NCI-H226 (cell line): ENCODE results near the gene ARHGAP42.
"Not testable (repeated sequence)": the region's sequence is repeated elsewhere in the genome, so short reads cannot be mapped to it uniquely, and the experiment has no call there.

Experiments used
- DNase-seq: peaks from one replicate; pipeline ENCODE4 v3.0.0-alpha.2; 2015

The ARHGAP42 gene

DNA sequence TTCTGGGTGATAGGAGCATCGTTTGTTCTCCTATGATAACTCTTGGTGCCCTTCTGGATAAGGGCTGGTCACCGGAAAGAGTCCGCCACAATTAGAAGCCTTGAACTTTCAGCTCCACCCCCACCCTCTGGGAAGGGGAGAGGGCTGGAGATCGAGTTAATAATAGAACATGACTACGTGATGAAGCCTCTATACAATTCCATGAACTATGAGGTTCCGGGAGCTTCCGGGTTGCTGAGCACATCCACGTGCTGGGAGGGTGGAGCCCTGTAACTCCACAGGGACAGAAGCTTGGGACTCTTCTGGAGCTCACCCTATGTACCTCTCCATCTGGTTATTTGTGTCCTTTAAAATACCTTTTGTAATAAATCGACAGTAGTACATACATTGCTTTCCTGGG, 40.3 kb downstream of the ARHGAP42 start:
- DNase-seq, result no peak

DNA sequence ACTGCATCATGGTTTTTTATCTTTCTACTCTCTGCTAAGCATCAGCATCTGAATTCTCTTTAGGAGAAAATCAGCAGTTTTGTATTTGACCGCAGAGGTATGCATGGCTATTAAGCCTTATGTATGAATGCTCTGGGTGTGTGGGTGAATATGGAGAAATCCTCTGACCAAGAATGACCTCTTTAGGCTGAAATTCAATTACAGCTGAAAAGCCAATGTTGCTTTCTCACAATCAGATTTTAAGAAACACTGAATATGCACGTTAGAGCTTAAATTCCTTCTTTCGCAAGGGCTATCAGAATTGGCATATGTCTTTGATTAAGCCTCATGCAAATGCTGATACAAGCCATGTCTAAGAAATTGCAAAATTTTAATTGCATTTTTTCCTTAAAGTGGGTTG, 43.2 kb downstream of the ARHGAP42 start:
- DNase-seq, result no peak

DNA sequence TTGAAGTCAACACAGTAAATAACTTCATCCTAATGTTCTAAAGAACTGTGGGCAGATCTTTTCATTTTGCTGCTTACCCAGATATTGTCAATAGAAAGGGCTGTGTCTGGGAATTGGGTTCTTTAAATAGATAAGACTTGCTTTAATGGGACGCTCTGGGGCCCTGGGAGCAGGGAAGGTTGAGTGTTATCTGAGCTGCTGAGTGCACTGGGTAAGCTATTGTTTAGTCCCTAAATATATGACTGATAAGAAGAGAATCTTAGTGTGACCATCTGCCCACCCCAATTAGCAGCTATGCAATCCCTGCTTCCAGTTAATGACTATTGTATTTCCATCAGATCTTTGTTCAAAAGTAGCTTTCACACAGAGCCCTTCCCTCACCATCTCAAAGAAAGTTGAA, 44.4 kb downstream of the ARHGAP42 start:
- DNase-seq, result no peak

DNA sequence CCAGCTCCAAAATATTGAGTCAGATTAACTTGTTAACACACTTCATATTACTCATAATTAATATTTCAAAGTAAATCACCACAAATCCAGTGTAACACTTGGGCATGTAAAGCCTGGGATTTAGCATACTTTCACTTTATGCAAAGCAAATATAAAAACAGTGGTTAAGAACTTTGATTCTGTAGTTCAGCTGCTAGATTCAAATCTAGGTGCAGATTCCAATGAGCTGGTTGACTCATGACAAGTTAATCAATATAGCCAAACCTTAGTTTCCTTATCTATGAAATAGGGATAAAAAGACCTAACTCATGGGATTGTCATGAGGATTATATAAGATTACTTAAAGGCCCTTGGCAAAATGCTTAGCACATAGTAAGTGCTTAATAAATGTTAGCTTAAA, 45.9 kb downstream of the ARHGAP42 start:
- DNase-seq, result no peak

DNA sequence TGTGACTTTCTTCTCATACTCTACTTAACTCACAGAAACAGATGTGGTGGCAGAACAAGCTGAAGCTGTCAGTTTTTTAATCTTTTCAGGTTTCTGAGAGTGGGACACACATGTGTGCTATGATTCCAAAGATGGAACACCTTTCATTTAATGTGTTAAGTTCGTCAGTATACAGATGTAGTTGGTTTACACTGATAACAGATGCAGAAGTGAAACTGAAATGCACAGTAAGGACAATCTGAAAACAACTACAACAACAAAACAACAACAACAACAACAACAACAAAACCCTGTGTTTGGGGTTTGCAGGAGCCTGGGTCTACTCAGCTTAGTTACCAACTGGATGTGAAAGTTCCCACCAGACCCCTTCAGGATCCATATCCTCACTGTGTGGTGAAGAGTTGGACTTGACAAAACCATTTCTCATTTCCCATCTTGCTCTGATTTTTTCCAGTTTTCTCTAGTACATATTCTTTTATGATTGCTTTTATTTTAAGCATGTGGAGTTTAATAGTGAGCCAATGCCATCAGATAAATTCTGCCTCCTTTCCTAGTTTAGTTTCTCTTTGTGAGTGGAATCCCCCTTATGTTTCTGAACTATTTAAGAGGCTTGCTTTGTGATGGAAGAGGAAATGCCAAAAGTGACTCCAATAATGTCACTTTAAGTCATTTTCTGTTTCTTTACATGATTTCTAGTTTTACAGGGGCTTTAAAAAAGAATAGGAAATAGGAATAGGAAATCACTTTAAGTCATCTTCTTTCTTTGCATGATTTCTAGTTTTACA, 47.8 kb downstream of the ARHGAP42 start:
- DNase-seq, result no peak

DNA sequence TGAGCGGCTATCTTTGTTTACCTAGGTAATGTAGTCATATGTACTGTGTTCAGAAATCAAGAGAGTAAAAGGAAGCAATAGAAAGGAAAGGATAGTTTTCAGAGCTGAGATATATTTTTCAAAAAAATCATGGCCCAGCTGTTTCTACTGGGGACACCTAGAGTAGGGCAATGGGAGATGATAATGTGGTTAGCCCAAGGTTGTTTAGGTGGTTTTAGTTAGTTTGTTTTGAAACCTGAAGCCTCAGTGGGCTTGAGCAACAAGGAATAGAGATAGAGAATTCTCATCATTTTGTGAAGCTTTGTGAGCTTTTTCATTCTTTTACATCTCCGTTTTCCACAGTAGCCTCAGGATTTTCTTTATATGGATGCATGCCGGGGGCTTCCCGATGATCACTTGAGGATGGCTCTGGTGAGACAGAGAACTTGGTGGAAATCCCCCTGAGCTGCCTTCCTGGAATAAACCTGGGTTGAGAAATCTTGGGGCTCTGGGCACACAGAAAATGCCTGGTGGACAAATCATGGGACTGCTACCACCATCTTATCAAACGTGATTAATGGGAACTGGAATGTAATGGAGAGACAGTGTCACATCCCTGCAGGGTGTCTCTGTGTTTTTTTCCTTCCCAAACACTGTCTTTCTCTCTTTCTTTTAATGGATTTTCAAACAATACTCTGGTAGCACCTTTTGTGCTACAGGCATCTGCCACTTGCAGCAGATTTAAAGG, 49.0 kb downstream of the ARHGAP42 start:
- peak; percentile 35 for DNase-seq

DNA sequence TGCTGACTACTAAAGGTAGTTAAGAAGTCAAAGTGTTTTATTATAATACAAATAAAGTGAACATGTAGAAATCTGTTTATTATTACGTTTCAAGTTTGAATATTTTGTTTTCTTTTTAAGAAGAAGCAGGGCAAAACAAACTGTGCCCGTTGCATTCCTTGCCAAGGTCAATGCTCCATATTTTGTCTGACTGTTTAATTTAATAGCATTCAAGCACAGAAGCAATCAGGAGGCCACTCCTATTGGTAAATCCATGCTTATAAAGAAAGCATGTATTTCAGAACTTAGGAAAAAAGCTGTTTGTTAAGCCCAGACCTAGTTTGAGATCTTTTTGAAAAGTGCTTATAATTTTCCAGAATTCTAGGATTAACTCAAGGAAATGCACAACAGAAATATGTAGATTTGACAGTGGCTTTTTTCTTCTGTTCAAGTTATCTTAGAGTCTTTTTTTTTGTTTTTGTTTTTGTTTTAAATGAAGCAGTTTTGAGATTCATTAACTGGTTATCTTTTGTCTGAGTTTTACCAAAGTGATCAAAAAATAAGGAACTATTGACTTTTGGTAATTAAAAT, 51.7 kb downstream of the ARHGAP42 start:
- DNase-seq, result no peak

DNA sequence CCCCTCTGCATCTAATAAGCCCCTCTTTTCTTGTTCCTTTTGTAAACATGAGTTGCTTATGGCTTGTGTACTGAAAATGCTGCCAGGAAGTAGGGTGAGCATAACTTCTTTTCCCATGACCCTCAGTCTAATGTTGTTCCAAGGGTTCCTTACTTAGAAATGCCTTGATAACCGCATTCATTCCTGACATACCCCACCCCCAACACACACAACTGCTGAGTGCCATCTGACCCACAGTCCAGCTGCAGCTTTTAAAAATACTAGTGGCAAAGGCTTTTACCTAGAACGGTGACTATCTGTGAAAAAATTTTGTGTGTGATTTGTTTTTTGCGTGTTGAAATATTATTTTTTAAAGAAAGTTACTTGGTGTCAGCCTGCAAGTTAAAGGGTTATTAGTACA, 52.6 kb downstream of the ARHGAP42 start:
- peak; percentile 28 for DNase-seq

DNA sequence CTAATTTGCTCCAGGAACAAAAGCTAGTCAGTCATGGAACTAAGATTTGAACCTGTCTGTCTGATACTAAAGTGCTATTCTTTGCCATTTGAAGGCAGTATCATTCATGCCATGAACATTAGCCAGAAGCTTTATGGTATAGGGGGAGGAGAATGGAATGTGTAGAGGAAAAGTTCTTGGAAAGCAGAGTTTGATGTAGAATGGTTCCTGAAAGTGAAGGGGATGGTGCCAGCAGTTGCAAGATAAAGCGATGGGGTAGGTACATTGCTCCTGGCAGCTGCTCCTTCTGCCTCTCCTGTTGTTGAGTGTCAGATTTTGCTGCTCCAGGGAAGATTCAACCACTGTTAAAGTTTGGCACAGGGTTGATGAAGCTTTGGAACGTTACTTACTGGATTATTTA, 53.4 kb downstream of the ARHGAP42 start:
- DNase-seq, result peak; percentile 59

DNA sequence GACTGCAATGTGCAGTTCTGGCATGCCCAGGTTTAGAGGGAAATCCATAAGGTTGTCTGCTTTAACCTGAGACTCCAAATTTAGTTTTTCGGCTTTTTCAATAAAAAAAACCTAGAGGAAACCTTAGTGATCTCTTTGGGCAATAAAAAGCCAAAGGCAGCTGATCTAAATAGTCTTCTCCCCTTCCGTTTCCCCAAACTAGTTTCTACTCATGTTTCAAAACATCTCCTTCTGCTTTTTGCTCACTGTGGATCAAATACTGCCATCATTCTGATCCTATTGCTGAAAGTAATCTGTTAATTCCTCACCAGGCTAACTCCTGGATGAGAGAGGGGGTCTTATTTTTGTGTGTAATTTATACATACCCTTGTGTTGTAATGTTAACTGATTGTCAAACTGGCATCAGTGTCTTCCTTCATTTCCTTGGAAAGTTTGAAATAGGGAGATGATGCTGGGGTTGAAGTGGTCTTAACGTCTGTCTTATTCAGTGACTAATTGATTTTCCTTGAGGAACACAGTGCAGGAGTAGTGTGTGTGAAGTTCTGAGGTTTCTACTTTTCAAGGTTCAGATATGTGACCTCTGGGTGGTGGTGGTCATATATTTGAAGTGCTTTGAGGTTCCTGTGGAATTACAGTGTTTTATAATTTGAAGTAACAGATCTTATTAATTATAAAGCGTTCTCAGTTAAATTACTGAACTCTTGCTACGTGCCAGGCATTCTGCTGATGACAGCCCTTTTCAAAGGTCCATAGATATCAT, 55.0 kb downstream of the ARHGAP42 start:
- DNase-seq, result no peak

DNA sequence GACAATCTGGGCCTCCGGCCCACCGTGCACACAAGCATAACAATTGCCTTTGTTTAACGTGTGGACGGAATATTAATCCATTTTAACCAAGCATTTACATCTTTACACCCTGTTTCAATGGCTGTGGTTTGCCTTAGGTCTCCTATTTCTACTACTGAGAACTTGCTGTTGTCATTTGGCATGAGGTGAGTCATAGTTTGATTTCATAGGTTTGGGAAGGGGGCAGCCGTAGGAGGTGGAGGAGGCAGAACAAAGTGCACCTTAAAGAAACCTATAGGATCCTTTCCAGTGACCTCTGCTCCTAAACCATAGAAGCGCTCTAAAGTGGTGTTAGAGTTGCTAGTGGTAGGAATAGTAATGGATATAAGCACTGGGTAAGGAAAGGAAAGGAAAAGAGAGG, 59.4 kb downstream of the ARHGAP42 start:
- no peak for DNase-seq

DNA sequence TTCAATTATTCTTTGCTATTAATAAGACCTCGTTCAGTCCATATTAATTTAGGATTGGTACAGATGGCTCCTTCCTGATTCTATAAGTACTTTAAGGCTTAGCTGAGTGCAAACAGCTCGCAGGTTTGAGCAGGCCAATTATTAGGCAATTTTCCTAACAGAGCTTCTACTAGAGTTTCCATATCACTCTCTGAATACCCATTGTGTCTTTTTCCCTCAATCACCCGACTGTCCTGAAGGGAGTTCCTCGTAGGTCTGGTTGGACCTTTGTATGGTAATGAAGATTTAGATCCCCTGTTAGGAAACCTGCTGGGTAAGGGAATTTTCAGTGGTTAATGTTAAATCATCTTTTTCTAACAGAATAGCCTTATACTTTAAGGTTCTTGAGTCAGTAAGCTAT, 61.1 kb downstream of the ARHGAP42 start:
- no peak for DNase-seq

DNA sequence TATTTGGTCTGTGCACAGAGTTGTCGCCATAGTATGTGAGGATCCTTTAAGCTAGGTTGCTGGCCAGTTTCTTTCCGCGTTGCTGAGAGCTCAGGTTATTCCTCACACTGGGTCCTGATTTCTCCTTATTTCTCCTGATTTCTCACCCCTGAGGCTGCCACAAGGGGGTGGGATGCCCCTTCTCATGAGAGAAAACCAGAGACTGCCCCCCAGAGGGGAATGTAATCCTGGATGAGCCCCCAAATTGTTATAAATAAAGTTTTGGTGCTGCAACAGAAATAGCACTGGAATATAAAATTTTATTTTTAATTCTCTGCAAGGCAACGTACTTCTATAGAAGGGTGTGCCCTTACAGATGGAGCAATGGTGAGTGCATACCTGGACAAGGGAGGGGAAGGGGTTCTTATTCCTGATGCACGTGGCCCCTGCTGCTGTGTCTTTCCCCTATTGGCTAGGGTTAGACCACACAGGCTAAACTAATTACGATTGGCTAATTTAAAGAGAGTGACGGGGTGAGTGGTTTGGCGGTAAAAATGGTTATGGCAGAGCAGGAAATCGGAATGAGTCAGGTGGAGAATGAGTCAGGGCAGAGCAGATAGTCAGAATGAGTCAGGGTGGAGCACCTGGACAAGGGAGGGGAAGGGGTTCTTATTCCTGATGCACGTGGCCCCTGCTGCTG, 62.9 kb downstream of the ARHGAP42 start:
- DNase-seq, result not testable (repeated sequence)

DNA sequence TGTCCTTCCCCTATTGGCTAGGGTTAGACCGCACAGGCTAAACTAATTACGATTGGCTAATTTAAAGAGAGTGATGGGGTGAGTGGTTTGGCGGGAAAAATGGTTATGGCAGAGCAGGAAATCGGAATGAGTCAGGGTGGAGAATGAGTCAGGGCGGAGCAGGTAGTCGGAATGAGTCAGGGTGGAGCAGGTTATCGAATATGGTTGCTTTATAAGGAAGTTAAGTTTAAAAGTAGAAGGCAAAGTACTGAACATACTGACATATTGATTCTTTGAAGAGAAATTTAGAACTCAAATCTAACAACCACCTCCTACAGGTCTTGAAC, 63.4 kb downstream of the ARHGAP42 start:
- not testable (repeated sequence) for DNase-seq

DNA sequence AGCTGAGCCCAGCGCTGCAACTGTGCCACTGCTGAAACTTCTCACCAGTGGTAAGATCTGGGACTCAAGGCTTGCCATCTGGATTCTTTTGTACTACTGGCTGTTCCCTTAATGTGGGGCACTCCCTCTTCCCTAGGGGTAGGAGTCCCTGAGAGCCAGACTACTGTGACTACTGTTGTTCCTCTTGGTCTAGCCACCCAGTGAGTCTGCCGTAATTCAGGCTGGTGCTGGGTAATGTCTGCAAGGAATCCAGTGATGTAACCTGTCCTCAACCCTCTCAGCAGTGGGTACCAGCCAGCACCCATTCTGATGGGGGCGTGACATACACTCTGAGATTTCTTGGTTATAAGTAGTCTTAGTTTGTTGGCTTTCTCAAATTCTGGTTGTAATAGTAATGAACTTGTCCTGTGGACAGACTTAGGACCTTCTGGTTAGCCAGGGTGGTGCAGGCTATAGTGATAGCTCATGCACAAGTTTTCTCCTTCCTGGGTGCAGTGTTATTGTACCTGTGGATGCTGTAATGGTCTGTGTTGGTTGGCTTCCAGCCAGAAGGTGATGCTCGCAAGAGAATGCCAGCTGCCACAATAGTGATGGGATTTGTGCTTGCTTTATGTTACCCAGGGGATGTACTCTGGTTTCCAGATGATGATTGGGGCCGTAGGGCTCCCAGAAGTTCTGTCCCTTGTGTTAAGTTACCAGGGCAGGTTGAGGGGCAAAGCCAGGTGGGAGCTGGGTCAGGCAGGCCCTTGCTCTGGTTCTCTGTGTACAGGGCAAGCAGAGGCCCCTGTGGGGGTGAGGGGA, 65.5 kb downstream of the ARHGAP42 start:
- no peak for DNase-seq

DNA sequence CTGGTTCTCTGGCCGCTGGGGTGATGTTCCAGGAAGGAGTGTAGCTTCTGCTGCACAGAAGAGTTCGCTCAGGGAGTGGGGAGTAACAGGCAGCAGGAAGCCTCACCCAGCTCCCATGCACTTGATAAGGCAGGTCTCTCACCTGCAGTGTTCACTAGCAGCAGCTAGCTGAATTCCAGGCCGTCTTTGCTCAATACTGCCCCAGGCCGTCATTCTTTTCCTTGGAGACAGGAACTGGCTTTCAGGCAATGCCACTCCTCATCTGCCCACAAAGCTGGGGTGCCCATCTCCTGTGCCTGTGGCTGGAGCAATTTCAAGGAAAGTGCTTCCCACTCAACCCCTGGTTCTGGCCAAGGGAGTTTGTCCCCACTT, 66.1 kb downstream of the ARHGAP42 start:
- DNase-seq, result peak; percentile 69

DNA sequence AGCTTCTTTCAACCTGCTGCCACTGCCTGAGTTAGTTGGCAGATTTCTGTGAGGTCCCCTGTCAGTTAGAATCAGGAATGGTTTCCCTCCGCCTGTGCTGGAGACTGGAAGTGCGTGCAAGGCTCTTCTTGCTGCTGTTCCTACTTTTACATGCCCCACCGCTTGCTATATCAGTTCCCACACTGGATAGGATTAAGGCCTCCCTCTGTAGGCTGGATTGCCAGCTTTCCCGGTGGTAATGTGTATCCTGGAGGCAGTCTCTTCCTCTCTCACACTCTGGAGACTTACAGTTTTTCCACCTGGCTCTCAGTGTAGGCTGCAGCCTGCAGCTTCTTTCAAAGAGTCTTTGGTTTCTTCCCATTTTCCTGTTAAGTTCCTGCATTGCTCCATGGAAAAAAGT, 66.5 kb downstream of the ARHGAP42 start:
- peak; percentile 13 for DNase-seq

DNA sequence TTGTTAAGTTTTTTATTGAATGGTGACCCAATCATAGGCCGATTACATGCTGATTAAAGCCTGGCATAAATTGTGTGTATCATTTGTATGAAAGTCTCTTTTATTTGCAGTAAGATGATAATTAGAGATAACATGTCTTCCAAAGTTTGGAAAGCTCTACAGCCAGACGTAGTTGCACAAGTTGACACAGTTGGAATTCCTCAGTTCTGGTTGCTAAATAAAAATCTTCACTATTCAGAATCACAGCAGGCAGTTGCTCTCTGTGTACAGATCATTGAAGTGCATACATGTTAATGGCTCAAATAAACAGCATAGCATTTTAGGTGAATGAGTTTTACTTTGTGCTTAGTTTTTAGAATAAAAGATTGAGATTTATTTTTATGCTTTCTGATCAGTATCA, 69.5 kb downstream of the ARHGAP42 start:
- DNase-seq, result no peak

DNA sequence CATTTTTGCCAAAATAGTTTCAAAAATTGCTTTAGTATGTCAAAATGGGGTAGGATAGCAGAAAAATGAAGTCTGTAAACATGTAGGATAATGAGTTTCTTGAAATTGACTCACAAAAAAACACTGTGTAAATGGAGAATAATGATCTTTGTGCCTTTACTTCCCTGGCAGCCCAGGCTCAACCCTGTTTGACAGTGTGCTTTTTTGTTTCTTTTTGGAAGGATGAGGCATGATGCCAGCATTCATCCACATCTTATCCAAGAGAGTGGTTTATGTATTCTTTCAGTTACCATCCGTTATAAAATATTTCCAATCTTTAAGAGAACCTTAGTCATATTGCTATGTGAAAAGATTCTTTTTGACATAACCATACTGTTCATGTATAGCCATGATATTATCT, 70.6 kb downstream of the ARHGAP42 start:
- no peak for DNase-seq

DNA sequence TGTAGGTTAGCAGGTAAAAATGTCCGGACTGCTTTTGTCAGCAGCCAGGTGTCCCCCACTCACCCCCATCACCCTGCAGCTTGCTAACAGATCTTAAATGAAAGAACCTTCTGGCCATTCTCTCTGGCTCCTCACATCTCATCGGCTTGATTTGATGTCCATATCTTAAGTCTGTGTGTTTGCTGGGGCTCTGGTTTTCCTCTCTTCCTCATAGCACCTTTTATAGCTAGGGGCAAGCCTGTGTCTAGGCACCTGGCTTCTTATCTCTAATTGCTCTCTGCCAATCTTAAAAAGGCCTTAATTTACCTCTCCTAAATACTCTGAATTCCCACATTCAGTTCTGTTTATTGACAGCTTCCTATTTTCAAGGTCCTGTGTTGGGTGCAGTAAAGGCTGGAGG, 72.0 kb downstream of the ARHGAP42 start:
- no peak for DNase-seq

DNA sequence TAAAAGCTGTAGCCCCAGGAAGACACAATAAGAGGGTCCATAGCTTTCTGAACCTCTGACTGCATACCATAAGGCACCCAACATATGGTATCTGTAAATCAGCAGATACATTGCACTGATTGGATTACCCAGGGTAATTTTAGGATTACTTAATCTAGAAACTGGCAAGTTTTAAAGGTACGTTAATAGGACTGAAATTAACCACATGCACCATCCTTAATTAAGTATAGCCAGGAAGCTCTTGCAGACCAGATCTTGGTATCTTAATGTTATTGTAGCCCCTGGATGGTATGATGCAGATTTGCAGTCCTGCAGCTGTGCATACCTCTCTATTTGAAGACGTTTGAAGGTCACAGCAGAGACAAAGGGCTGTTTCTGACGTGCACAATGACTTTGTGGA, 72.8 kb downstream of the ARHGAP42 start:
- DNase-seq, result no peak

DNA sequence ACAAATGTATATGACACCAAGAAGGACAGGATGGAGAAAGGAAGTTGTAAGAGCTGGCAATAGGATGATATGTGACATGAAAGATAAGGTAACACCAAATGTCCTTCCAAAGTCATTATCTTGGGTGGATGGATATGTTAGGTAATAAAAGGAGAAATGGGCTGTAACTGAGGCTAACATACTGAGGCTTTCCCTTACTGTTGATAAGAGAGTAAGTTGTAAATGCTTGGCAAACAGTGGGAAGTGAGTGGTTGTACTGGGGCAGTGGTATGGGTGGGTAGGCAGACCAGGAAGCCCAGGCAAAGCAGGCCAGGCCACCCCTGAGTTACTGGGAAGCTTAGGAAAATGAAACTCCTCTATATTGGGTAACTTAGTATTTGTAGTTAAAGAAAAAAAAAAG, 73.7 kb downstream of the ARHGAP42 start:
- no peak for DNase-seq
